Nephron (organoid): ENCODE measurements around the gene JPT2.

ENCODE experiments used
- H3K27ac Mint-ChIP-seq, 3 experiments: 2 replicates each; pipeline ENCODE4 v1.8.0; 2020; ENCODE audit warnings: mixed read lengths in 3 of 3, mild to moderate bottlenecking in 2 of 3, moderate library complexity in 1 of 3
- H3K27me3 Mint-ChIP-seq: 2 replicates; pipeline ENCODE4 v1.8.0; 2021; ENCODE audit warnings: low read depth, mild to moderate bottlenecking, moderate library complexity, mixed read lengths
- H3K36me3 Mint-ChIP-seq: 2 replicates; pipeline ENCODE4 v1.8.0; 2020; ENCODE audit warnings: low read depth, mixed read lengths
- H3K4me1 Mint-ChIP-seq: 2 replicates; pipeline ENCODE4 v1.8.0; 2020; ENCODE audit warnings: mixed read lengths
- H3K4me3 Mint-ChIP-seq, 3 experiments: 2 replicates each; pipeline ENCODE4 v1.8.0; 2020; ENCODE audit warnings: mild to moderate bottlenecking in 3 of 3, mixed read lengths in 3 of 3, moderate library complexity in 2 of 3
- H3K9me3 Mint-ChIP-seq: 2 replicates; pipeline ENCODE4 v1.8.0; 2020; ENCODE audit warnings: mixed read lengths
- TF ChIP-seq, protein P1 (sequence below), 3 experiments: fragments of 200-600 bp; sonication (generic); IDR thresholded peaks; one replicate each; pipeline ENCODE4 v1.5.0; 2021; ENCODE audit warnings: antibody characterized with exemption in 3 of 3; ENCODE audit not compliant: unreplicated experiment in 3 of 3

Gene JPT2

DNA sequence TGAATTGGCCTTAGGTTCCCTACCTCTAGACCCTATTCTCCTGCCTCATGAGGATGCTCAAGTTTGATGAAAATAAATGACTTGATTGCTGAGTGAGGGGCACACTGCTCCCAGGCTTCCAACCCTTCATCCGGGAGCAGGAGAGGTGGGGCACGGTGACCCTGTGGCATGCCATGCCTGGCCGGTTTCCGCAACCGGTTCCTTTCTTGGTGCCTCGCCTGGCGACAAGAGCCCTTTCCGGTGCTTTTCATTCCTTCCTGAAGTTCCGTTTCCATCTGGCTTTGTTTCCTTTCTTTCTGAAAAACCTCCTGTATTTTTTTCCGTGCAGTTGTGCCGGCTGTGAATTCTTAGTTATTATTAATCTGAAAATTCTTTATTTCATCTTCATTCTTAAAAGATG lies 38.2 kb upstream of the JPT2 start:
- peaks cover under 1% of the 10 kb centered on the region for H3K27me3 Mint-ChIP-seq
- H3K4me3 Mint-ChIP-seq: no peak overlapping the region
- no peak overlapping the region for H3K27ac Mint-ChIP-seq
- H3K4me1 Mint-ChIP-seq: no peaks in the 10 kb centered on the region
- H3K9me3 Mint-ChIP-seq: no peaks in the 10 kb centered on the region
- TF ChIP-seq, protein P1, sequence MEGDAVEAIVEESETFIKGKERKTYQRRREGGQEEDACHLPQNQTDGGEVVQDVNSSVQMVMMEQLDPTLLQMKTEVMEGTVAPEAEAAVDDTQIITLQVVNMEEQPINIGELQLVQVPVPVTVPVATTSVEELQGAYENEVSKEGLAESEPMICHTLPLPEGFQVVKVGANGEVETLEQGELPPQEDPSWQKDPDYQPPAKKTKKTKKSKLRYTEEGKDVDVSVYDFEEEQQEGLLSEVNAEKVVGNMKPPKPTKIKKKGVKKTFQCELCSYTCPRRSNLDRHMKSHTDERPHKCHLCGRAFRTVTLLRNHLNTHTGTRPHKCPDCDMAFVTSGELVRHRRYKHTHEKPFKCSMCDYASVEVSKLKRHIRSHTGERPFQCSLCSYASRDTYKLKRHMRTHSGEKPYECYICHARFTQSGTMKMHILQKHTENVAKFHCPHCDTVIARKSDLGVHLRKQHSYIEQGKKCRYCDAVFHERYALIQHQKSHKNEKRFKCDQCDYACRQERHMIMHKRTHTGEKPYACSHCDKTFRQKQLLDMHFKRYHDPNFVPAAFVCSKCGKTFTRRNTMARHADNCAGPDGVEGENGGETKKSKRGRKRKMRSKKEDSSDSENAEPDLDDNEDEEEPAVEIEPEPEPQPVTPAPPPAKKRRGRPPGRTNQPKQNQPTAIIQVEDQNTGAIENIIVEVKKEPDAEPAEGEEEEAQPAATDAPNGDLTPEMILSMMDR (IDR thresholded peaks at IDR 0.05; ENCODE audit: unreplicated experiment in 3 of 3): no peak
- peaks cover 66% of the 10 kb centered on the region for H3K36me3 Mint-ChIP-seq

DNA sequence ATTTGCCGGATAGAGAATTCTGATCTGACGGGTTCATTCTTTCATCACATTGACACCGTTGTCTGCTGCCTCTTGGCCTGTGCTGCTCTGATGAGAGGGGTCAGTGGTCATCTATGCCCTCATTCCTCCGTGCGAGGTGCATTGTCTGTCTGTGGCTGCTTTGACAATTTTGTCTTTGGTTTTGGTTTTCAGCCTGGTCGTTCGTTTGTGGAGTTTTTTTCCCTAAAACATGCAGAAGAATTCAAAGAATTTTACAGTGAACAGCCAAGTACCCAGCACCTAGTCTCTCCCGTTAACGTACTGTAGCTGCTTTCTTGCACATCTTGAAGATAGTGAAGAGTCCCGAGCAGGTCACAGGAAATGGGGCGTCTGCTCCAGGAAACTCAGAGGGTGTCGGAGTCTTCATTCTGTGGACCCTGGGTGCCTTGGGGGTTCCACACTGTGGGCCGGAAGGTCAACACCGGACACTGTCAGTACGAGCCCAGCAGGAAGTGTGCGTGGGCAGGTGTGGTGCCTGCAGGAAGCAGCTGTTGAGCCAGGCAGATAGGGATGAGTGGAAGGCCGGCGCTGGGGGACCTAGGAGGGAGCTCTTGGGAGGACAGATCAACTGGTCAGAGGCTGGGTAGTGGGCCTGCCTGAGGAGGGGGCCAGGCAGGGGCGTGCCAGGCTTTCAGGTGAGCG lies 37.7 kb upstream of the JPT2 start:
- Mint-ChIP-seq H3K27me3 (peaks cover 4% of the 10 kb centered on the region), H3K4me3 (no peak overlapping the region), H3K4me1 (no peaks in the 10 kb centered on the region), H3K36me3 (peaks cover 66% of the 10 kb centered on the region), H3K27ac (peak overlapping the region in 1 of 3 experiments; percentile 25), H3K9me3 (no peaks in the 10 kb centered on the region)
- TF ChIP-seq, protein P1 (IDR thresholded peaks at IDR 0.05; ENCODE audit: unreplicated experiment in 3 of 3): no peak

DNA sequence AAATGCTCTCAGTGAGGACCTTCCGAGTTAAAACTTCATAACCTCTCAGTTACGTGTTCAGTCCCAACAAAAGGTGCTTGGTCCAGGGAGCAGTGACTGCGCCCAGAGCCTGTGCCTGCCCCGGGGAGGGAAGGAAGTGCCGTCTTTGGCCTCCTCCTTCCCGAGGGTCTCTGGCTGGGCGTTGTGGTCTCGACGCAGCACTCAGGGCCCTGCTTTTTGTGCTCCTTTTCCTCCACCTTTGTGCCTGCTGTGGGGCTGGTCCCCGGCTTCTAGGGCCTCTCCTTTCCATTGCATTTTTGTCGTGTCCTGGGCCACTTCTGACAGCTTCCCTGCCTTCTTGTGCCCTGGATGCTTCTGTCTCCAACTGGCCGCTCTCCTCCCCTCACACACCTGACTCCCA lies 36.8 kb upstream of the JPT2 start:
- H3K4me1 Mint-ChIP-seq: no peaks in the 10 kb centered on the region
- H3K36me3 Mint-ChIP-seq: peaks cover 70% of the 10 kb centered on the region
- no peaks in the 10 kb centered on the region for H3K9me3 Mint-ChIP-seq
- TF ChIP-seq, protein P1 (IDR thresholded peaks at IDR 0.05; ENCODE audit: unreplicated experiment in 3 of 3): no peak
- H3K27me3 Mint-ChIP-seq: peaks cover 4% of the 10 kb centered on the region
- H3K4me3 Mint-ChIP-seq: no peak overlapping the region
- H3K27ac Mint-ChIP-seq: no peak overlapping the region

DNA sequence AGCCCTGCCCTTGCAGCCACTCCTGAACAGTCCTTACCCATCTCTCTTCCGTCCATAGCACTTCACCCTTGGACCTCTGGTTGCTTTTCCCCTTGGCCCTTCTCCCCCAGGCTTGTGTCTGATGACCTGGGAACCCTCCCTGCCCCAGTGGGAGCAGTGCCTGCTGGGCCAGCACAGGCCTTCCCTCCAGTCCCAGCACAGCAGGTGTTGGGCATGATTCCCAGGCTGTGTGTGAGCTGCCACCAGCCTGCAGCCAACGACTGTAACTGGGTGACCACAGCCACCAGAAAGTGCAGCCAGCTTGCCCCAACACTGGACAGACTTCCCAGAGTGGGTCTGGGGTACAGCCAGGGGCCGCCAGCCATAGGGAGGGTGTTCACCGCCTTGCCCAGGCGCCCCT lies 35.9 kb upstream of the JPT2 start:
- H3K4me1 Mint-ChIP-seq: no peaks in the 10 kb centered on the region
- peaks cover 4% of the 10 kb centered on the region for H3K27me3 Mint-ChIP-seq
- no peaks in the 10 kb centered on the region for H3K9me3 Mint-ChIP-seq
- H3K4me3 Mint-ChIP-seq: no peak overlapping the region
- H3K36me3 Mint-ChIP-seq: peaks cover 75% of the 10 kb centered on the region
- TF ChIP-seq, protein P1 (IDR thresholded peaks at IDR 0.05; ENCODE audit: unreplicated experiment in 3 of 3): no peak
- no peak overlapping the region for H3K27ac Mint-ChIP-seq

DNA sequence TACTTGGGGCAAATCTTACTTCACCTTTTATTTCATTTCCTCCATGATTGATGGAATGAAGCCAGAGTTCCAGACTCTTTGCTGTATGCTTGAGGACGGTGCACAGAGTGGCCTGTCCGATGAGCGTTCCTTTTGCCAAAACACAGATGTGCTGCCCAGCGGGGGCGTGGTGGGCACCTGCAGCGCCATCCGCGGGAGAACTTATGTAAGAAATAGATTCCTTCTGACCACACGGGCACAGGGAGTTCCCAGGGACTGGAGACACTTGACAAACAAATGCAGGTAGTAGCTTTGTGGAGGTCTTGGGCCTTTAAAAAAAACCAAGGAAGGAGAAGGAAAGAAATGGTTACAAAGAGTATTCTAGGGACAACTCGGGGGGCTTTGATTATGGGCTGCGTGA lies 35.3 kb upstream of the JPT2 start:
- H3K9me3 Mint-ChIP-seq: no peaks in the 10 kb centered on the region
- TF ChIP-seq, protein P1 (IDR thresholded peaks at IDR 0.05; ENCODE audit: unreplicated experiment in 3 of 3): no peak
- peaks cover 4% of the 10 kb centered on the region for H3K27me3 Mint-ChIP-seq
- H3K27ac Mint-ChIP-seq: no peak overlapping the region
- H3K4me1 Mint-ChIP-seq: no peaks in the 10 kb centered on the region
- H3K36me3 Mint-ChIP-seq: peaks cover 76% of the 10 kb centered on the region
- H3K4me3 Mint-ChIP-seq: no peak overlapping the region

DNA sequence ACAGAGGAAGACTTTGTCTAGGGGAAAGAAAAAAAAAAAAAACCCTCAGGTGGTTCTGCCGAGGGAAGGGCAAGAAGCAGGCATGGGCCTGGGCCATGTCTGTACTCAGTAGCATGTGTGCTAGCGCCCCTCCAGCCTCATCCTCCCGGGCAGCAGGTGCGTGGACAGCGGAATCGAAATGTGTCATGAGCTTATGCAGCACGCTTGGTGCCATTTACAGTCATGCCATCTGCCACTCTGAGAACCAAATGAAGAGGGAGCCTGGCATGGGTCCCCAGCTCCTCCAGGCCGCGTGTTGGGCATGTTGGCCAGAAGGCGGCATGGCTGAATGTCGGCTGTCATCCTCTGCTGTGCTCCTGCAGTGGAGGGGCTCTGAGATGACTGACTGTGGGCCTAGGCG lies 34.6 kb upstream of the JPT2 start:
- H3K27ac Mint-ChIP-seq: no peak overlapping the region
- H3K27me3 Mint-ChIP-seq: peaks cover 4% of the 10 kb centered on the region
- TF ChIP-seq, protein P1 (IDR thresholded peaks at IDR 0.05; ENCODE audit: unreplicated experiment in 3 of 3): no peak
- H3K4me3 Mint-ChIP-seq: no peak overlapping the region
- H3K4me1 Mint-ChIP-seq: no peaks in the 10 kb centered on the region
- H3K9me3 Mint-ChIP-seq: no peaks in the 10 kb centered on the region
- peaks cover 75% of the 10 kb centered on the region for H3K36me3 Mint-ChIP-seq
